ENCODE measurements around the gene CFAP410.

Gene CFAP410

GRCh38 chr21:44333509-44334328 lies 5.5 kb downstream of the CFAP410 start:
- no peak for TF ChIP-seq CTCF (IDR thresholded peaks at IDR 0.05; ENCODE audit: control insufficient read depth, extremely low read depth, insufficient read depth)
- no peak for DNase-seq (ENCODE audit: low read depth)

GRCh38 chr21:44332965-44333364 lies 6.2 kb downstream of the CFAP410 start:
- DNase-seq (ENCODE audit: low read depth), result no peak
- TF ChIP-seq CTCF (IDR thresholded peaks at IDR 0.05; ENCODE audit: control insufficient read depth, extremely low read depth, insufficient read depth), result no peak
- no peak overlapping the region for H3K4me3 ChIP-seq (ENCODE audit: low read depth, low read length)

More at GRCh38 chr21:44333509-44334328, 5.5 kb downstream of the CFAP410 start:
- no peak overlapping the region for H3K4me3 ChIP-seq (ENCODE audit: low read depth, low read length)

GRCh38 chr21:44332383-44332782 lies 6.8 kb downstream of the CFAP410 start:
- TF ChIP-seq CTCF (IDR thresholded peaks at IDR 0.05; ENCODE audit: control insufficient read depth, extremely low read depth, insufficient read depth), result no peak
- no peak overlapping the region for H3K4me3 ChIP-seq (ENCODE audit: low read depth, low read length)
- DNase-seq (ENCODE audit: low read depth), result no peak

GRCh38 chr21:44331650-44332307 lies 7.4 kb downstream of the CFAP410 start:
- TF ChIP-seq CTCF (IDR thresholded peaks at IDR 0.05; ENCODE audit: control insufficient read depth, extremely low read depth, insufficient read depth), result no peak
- DNase-seq (ENCODE audit: low read depth), result no peak
- H3K4me3 ChIP-seq (ENCODE audit: low read depth, low read length), result no peak overlapping the region

- H3K4me3 ChIP-seq (ENCODE audit: low read depth, low read length), result no peak overlapping the region
- no peak for DNase-seq (ENCODE audit: low read depth)
- no peak for TF ChIP-seq CTCF (IDR thresholded peaks at IDR 0.05; ENCODE audit: control insufficient read depth, extremely low read depth, insufficient read depth)
These were observed 8.0 kb downstream of the CFAP410 start for GRCh38 chr21:44331209-44331608.

- no peak for TF ChIP-seq CTCF (IDR thresholded peaks at IDR 0.05; ENCODE audit: control insufficient read depth, extremely low read depth, insufficient read depth)
- no peak overlapping the region for H3K4me3 ChIP-seq (ENCODE audit: low read depth, low read length)
- DNase-seq (ENCODE audit: low read depth), result no peak
These were observed 8.5 kb downstream of the CFAP410 start for GRCh38 chr21:44330698-44331097.

Data from LNCaP clone FGC (cell line).